Ishikawa (cell line): ENCODE results near the gene MEX3C.

Experiments
- CEBPB ChIP-seq: IDR thresholded peaks from 2 replicates; pipeline ENCODE4 v1.6.1; 2012
- CREB1 ChIP-seq: IDR thresholded peaks from 2 replicates; pipeline ENCODE4 v1.6.1; 2012; ENCODE audit warnings: low read depth
- EGR1 ChIP-seq: IDR thresholded peaks from 2 replicates; pipeline ENCODE4 v1.6.1; 2012
- EP300 ChIP-seq: IDR thresholded peaks from 2 replicates; pipeline ENCODE4 v1.6.1; 2012; ENCODE audit warnings: borderline replicate concordance
- FOXM1 ChIP-seq: IDR thresholded peaks from 2 replicates; pipeline ENCODE4 v1.6.1; 2012; ENCODE audit warnings: low read depth, borderline replicate concordance
- NFIC ChIP-seq: IDR thresholded peaks from 2 replicates; pipeline ENCODE4 v1.6.1; 2012
- RAD21 ChIP-seq: IDR thresholded peaks from 2 replicates; pipeline ENCODE4 v1.6.1; 2012; ENCODE audit warnings: low read depth
- TAF1 ChIP-seq: IDR thresholded peaks from 2 replicates; pipeline ENCODE4 v1.6.1; 2012; ENCODE audit warnings: low read depth, mild to moderate bottlenecking
- TCF12 ChIP-seq: IDR thresholded peaks from 2 replicates; pipeline ENCODE4 v1.6.1; 2012; ENCODE audit warnings: low read depth
- TEAD4 ChIP-seq: IDR thresholded peaks from 2 replicates; pipeline ENCODE4 v1.6.1; 2012
- YY1 ChIP-seq: IDR thresholded peaks from 2 replicates; pipeline ENCODE4 v1.6.1; 2012; ENCODE audit warnings: low read depth
- ZBTB7A ChIP-seq: IDR thresholded peaks from 2 replicates; pipeline ENCODE4 v1.6.1; 2012; ENCODE audit warnings: low read depth
- TF ChIP-seq, protein P1 (sequence below): IDR thresholded peaks from 2 replicates; pipeline ENCODE4 v1.6.1; 2012
- TF ChIP-seq, protein P2 (sequence below): IDR thresholded peaks from 2 replicates; pipeline ENCODE4 v1.6.1; 2012
- TF ChIP-seq, protein P3 (sequence below): IDR thresholded peaks from 2 replicates; pipeline ENCODE4 v1.6.1; 2012; ENCODE audit warnings: low read depth, mild to moderate bottlenecking

MEX3C gene

DNA sequence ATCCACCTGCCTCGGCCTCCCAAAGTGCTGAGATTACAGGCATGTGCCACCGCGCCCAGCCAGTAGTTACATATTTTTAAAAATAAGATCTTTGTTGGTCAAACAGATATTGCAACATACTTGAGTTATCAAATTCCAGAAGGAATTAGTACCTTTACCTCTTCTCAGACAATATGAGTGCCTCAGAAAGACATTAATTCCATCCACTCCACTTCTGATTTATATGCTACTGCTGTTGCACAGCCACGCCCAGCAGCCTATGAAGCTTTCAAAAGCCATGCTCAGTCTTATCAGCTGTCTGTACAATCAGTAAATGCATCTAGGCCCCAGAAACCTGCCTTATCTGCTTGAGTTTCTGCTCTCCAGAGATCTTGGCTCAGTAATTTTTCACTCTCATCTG is 47.8 kb downstream of the MEX3C start:
- TF ChIP-seq TCF12: no peak
- TF ChIP-seq CREB1: no peak

DNA sequence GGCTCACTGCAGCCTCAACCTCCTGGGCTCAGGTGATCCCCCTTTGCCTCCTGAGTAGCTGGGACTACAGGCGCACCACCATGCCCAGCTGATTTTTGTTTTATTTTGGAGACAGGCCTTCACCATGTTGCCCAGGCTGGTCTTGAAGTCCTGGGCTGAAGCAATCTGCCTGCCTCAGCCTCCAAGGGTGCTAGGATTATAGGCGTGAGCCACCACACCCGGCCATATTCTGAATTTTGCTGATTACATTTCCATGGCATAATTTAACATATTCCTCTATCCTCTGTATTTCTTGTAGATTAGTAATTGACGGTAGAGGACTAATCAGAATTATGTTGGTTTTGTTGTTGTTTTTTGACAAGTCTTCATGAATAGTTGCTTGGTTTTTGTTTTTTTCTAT is 50.6 kb downstream of the MEX3C start:
- no peak for TF ChIP-seq TCF12
- no peak for TF ChIP-seq CREB1
- TF ChIP-seq CEBPB: no peak
- TF ChIP-seq TEAD4: no peak
- TF ChIP-seq FOXM1: no peak
- no peak for TF ChIP-seq ZBTB7A
- no peak for TF ChIP-seq EGR1

DNA sequence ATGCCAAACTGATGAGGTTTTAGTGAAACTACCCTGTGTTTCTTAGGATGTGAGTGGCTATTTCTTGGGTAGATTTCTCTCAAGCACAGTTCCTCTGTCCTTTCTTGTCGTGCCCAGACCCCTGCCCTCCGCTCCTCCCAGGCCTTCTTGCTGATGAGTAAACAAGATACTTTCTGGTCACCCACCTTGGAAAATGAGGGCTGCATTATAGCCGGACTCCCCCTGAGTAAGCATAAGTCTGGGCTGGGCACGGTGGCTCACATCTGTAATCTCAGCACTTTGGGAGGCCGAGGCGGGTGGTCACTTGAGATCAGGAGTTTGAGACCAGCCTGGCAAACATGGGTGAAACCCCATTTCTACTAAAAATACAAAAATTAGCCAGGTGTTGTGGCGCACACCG is 58.5 kb downstream of the MEX3C start:
- no peak for TF ChIP-seq CEBPB
- no peak for TF ChIP-seq TAF1
- TF ChIP-seq ZBTB7A: no peak
- no peak for TF ChIP-seq CREB1
- no peak for TF ChIP-seq NFIC
- no peak for TF ChIP-seq EGR1
- no peak for TF ChIP-seq TCF12
- TF ChIP-seq RAD21: no peak
- TF ChIP-seq, protein P1, sequence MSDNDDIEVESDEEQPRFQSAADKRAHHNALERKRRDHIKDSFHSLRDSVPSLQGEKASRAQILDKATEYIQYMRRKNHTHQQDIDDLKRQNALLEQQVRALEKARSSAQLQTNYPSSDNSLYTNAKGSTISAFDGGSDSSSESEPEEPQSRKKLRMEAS: no peak
- TF ChIP-seq, protein P2, sequence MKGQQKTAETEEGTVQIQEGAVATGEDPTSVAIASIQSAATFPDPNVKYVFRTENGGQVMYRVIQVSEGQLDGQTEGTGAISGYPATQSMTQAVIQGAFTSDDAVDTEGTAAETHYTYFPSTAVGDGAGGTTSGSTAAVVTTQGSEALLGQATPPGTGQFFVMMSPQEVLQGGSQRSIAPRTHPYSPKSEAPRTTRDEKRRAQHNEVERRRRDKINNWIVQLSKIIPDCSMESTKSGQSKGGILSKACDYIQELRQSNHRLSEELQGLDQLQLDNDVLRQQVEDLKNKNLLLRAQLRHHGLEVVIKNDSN: no peak
- no peak for TF ChIP-seq FOXM1
- TF ChIP-seq EP300: no peak
- no peak for TF ChIP-seq TEAD4
- no peak for TF ChIP-seq YY1
- TF ChIP-seq, protein P3, sequence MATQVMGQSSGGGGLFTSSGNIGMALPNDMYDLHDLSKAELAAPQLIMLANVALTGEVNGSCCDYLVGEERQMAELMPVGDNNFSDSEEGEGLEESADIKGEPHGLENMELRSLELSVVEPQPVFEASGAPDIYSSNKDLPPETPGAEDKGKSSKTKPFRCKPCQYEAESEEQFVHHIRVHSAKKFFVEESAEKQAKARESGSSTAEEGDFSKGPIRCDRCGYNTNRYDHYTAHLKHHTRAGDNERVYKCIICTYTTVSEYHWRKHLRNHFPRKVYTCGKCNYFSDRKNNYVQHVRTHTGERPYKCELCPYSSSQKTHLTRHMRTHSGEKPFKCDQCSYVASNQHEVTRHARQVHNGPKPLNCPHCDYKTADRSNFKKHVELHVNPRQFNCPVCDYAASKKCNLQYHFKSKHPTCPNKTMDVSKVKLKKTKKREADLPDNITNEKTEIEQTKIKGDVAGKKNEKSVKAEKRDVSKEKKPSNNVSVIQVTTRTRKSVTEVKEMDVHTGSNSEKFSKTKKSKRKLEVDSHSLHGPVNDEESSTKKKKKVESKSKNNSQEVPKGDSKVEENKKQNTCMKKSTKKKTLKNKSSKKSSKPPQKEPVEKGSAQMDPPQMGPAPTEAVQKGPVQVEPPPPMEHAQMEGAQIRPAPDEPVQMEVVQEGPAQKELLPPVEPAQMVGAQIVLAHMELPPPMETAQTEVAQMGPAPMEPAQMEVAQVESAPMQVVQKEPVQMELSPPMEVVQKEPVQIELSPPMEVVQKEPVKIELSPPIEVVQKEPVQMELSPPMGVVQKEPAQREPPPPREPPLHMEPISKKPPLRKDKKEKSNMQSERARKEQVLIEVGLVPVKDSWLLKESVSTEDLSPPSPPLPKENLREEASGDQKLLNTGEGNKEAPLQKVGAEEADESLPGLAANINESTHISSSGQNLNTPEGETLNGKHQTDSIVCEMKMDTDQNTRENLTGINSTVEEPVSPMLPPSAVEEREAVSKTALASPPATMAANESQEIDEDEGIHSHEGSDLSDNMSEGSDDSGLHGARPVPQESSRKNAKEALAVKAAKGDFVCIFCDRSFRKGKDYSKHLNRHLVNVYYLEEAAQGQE: no peak

DNA sequence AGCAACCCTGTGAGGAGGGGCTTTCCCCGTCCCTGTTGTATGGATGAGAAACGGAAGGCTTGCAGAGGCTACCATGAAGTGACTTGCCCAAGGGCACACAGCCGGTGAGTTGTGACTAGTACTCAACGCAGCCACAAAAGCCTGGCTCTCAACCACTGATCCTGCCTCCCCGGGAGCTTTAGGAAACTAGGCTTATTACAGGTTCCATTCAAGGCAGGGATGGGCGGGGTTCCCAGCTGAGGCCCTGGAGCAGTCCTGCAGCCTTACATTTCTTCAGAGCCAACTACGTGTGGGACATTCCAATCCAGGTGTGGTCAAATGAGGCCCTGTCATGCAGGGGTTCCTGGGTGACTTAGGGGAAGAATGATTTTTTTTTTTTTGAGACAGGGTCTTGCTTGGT is 59.6 kb downstream of the MEX3C start:
- no peak for TF ChIP-seq EGR1
- no peak for TF ChIP-seq TAF1
- TF ChIP-seq ZBTB7A: no peak
- TF ChIP-seq, protein P1: no peak
- no peak for TF ChIP-seq FOXM1
- no peak for TF ChIP-seq CREB1
- TF ChIP-seq, protein P2: no peak
- no peak for TF ChIP-seq NFIC

DNA sequence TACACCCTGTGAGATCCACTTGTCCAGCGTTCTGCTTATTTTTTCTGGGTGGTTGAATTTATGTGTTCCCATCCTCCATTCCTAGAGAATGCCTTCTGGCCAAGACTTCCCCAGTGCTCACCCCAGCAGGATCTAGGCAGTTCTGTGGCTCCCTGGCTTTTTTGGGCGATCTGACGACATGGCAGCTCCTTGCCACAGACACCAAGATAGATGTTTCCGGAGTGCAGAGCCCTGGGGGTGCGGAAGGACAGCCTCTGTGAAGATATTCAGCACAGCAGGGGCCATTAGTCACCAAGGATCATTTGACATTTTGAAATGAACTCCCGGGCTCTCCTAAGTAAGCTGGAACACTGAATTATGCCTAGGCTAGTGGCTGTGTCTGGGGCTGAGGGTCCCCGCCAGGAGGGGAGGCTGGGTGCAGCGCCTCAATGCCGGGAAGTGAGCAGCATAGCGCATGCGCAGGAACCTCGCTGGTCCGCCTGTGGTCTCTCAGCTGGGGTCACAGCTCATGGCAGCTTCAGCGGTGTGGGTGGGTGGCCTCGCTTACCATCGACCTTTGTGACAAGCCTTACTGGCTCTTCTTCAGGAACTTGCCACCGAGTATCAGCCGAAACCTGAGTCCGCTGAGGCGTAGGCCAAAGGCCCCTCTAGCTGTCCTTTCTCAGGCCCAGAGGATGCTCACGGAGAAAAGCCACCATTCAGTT is 60.3 kb downstream of the MEX3C start:
- TF ChIP-seq NFIC: no peak

DNA sequence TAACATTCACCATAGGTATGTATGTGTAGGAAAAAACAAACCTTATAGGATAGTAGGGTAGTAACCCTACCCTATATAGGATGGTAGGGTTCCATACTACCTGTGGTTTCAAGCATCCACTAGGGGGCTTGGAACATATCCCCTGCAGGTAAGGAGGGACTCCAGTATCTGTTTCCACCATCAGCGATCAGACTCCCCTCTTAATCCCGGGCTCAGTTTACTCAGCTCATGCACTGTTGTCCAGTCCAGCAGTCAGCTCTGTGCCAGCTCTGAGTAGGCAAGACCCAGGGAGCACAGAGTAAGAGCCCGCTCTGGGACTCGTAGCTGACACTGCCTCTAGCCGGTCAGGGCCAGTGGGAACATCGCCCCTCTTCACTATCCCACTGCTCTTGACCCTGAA is 61.7 kb downstream of the MEX3C start:
- no peak for TF ChIP-seq TCF12
- TF ChIP-seq EGR1: no peak
- TF ChIP-seq CREB1: no peak
- TF ChIP-seq, protein P2: no peak
- no peak for TF ChIP-seq EP300
- TF ChIP-seq YY1: no peak
- TF ChIP-seq RAD21: no peak
- TF ChIP-seq, protein P3: no peak
- TF ChIP-seq, protein P1: no peak
- TF ChIP-seq TEAD4: no peak
- TF ChIP-seq NFIC: no peak
- no peak for TF ChIP-seq FOXM1
- no peak for TF ChIP-seq TAF1
- TF ChIP-seq CEBPB: no peak
- no peak for TF ChIP-seq ZBTB7A
